ENCODE measurements around the gene CRIP1.

DNA sequence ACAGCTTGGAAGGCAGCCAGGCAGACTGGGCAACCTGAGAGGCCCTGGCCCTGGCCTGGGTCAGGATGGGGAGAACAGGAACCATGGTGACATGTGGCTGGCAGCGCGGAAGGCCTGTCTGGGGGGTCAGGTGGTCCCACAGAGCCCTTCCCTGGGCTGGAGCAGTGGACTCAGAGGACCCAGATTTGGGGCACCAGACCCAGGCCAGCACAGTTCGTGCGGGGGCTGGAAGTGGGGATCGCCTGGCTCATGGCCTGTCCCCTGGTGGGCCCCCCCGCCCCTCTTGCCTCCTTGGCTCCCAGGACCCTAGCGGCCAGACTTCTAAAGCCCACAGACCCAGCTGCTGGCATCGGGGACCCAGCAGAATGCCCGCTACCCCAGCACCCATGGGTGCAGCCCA, 45.7 kb upstream of the CRIP1 start:
- TF ChIP-seq ZNF274 (IDR thresholded peaks at IDR 0.05; ENCODE audit: low read depth, low read length) (no peak), YY1 (IDR thresholded peaks at IDR 0.05; ENCODE audit: insufficient read depth, insufficient read length) (no peak), SUZ12 (IDR thresholded peaks at IDR 0.05; ENCODE audit: extremely low read depth, insufficient read depth, insufficient read length) (no peak)

All from NT2/D1 (cell line).